H7 (cell line): ENCODE data around the gene CCDC82. TPM values are rescaled to one million over a fixed set of nuclear protein-coding genes. Genes with fewer than 3 reads are reported as not detected.

Experiments
- DNase-seq: peaks from one replicate; pipeline ENCODE4 v3.0.0; 2012
- H3K27me3 ChIP-seq: 2 replicates; pipeline ENCODE4 v1.6.0; 2011; ENCODE audit warnings: mild to moderate bottlenecking, low read length; ENCODE audit not compliant: control insufficient read depth, insufficient read depth
- H3K36me3 ChIP-seq: replicated peaks from 2 replicates; pipeline ENCODE4 v1.5.1; 2011; ENCODE audit warnings: low read length; ENCODE audit not compliant: control insufficient read depth, insufficient read depth
- H3K4me3 ChIP-seq: 2 replicates; pipeline ENCODE4 v1.5.1; 2011; ENCODE audit warnings: low read depth, mild to moderate bottlenecking, control low read depth, low read length, moderate library complexity; ENCODE audit not compliant: insufficient read depth
- total RNA-seq: library from RNA; depleted of rRNA; stranded (reverse); fragments of >200 nt; shearing (Covaris generic); gene quantifications from 2 replicates; pipeline ENCODE4 v1.2.3, GENCODE V29; 2014

Gene CCDC82
- total RNA-seq, 1 experiment from 2014 or later = 7.4 TPM

- DNase-seq = peak; percentile 57
- Histone ChIP-seq H3K36me3 (no peaks in the 10 kb centered on the region), H3K27me3 (0 out of 2 replicates have a peak, but pooled peaks cover 4% of the 10 kb centered on the region), H3K4me3 (peak overlapping the region; percentile 70)
Observed at GRCh38 chr11:96341211-96342013, 48.3 kb downstream of the CCDC82 start.

GRCh38 chr11:96340555-96340885 is 49.2 kb downstream of the CCDC82 start:
- H3K36me3 ChIP-seq = no peaks in the 10 kb centered on the region
- no peak overlapping the region for H3K4me3 ChIP-seq
- no peak for DNase-seq
- 0 out of 2 replicates have a peak, but pooled peaks cover 4% of the 10 kb centered on the region for H3K27me3 ChIP-seq

GRCh38 chr11:96339706-96340554 is 49.8 kb downstream of the CCDC82 start:
- H3K36me3 ChIP-seq = no peaks in the 10 kb centered on the region
- H3K27me3 ChIP-seq = 0 out of 2 replicates have a peak, but pooled peaks cover 4% of the 10 kb centered on the region
- DNase-seq = no peak
- no peak overlapping the region for H3K4me3 ChIP-seq

GRCh38 chr11:96338910-96339705 is 50.6 kb downstream of the CCDC82 start:
- Histone ChIP-seq H3K4me3 (no peak overlapping the region), H3K36me3 (no peaks in the 10 kb centered on the region), H3K27me3 (0 out of 2 replicates have a peak, but pooled peaks cover 4% of the 10 kb centered on the region)
- DNase-seq = no peak

GRCh38 chr11:96337541-96338431 is 51.9 kb downstream of the CCDC82 start:
- Histone ChIP-seq H3K4me3 (no peak overlapping the region), H3K27me3 (0 out of 2 replicates have a peak, but pooled peaks cover 4% of the 10 kb centered on the region), H3K36me3 (no peaks in the 10 kb centered on the region)
- DNase-seq = no peak

- H3K4me3 ChIP-seq = no peak overlapping the region
- no peaks in the 10 kb centered on the region for H3K36me3 ChIP-seq
- no peak for DNase-seq
- no peaks in the 10 kb centered on the region for H3K27me3 ChIP-seq
Observed at GRCh38 chr11:96335388-96335787, 54.3 kb downstream of the CCDC82 start.

GRCh38 chr11:96334219-96334618 is 55.5 kb downstream of the CCDC82 start:
- no peak for DNase-seq
- Histone ChIP-seq H3K4me3 (no peak overlapping the region), H3K36me3 (no peaks in the 10 kb centered on the region), H3K27me3 (no peaks in the 10 kb centered on the region)

GRCh38 chr11:96333191-96333719 is 56.5 kb downstream of the CCDC82 start:
- Histone ChIP-seq H3K36me3 (no peaks in the 10 kb centered on the region), H3K27me3 (no peaks in the 10 kb centered on the region), H3K4me3 (no peak overlapping the region)
- no peak for DNase-seq

GRCh38 chr11:96332126-96332771 is 57.5 kb downstream of the CCDC82 start:
- no peak for DNase-seq
- H3K27me3 ChIP-seq = no peaks in the 10 kb centered on the region
- H3K4me3 ChIP-seq = no peak overlapping the region
- H3K36me3 ChIP-seq = no peaks in the 10 kb centered on the region

GRCh38 chr11:96331699-96332116 is 58.0 kb downstream of the CCDC82 start:
- Histone ChIP-seq H3K36me3 (no peaks in the 10 kb centered on the region), H3K27me3 (no peaks in the 10 kb centered on the region), H3K4me3 (no peak overlapping the region)
- no peak for DNase-seq

- Histone ChIP-seq H3K36me3 (no peaks in the 10 kb centered on the region), H3K4me3 (no peak overlapping the region), H3K27me3 (no peaks in the 10 kb centered on the region)
- no peak for DNase-seq
Observed at GRCh38 chr11:96330511-96330859, 59.2 kb downstream of the CCDC82 start.

GRCh38 chr11:96329855-96330510 is 59.7 kb downstream of the CCDC82 start:
- no peaks in the 10 kb centered on the region for H3K27me3 ChIP-seq
- H3K36me3 ChIP-seq = no peaks in the 10 kb centered on the region
- H3K4me3 ChIP-seq = no peak overlapping the region
- no peak for DNase-seq

GRCh38 chr11:96329419-96329818 is 60.3 kb downstream of the CCDC82 start:
- H3K36me3 ChIP-seq = no peaks in the 10 kb centered on the region
- H3K27me3 ChIP-seq = no peaks in the 10 kb centered on the region
- no peak overlapping the region for H3K4me3 ChIP-seq
- DNase-seq = no peak
